ENCODE measurements around the gene VAMP5.

Gene VAMP5

DNA sequence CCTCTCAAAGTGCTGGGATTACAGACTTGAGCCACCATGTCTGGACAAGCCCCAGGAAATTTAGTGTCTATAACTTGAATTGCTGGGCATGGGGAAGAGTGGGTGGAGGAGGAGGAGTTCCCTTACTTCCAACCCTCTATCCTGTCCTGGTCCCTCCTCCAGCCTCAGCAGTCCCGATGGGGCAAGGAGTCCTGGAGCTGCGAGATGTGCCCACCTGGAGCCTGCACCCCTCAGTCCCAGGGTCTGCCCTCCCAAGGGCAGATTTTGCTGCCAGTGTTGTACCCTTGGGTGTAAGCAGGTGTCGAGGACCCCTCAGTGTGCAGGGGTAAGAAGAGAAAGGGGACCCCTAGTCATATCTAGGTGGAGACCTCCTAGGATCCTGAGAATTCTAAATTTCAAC is 4.0 kb upstream of the VAMP5 start:
- TF ChIP-seq ZFX (IDR thresholded peaks at IDR 0.05) = no peak
- TF ChIP-seq, protein P1, sequence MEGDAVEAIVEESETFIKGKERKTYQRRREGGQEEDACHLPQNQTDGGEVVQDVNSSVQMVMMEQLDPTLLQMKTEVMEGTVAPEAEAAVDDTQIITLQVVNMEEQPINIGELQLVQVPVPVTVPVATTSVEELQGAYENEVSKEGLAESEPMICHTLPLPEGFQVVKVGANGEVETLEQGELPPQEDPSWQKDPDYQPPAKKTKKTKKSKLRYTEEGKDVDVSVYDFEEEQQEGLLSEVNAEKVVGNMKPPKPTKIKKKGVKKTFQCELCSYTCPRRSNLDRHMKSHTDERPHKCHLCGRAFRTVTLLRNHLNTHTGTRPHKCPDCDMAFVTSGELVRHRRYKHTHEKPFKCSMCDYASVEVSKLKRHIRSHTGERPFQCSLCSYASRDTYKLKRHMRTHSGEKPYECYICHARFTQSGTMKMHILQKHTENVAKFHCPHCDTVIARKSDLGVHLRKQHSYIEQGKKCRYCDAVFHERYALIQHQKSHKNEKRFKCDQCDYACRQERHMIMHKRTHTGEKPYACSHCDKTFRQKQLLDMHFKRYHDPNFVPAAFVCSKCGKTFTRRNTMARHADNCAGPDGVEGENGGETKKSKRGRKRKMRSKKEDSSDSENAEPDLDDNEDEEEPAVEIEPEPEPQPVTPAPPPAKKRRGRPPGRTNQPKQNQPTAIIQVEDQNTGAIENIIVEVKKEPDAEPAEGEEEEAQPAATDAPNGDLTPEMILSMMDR (conservative IDR thresholded peaks at IDR 0.05) = no peak
- H3K27ac ChIP-seq = no peak overlapping the region

DNA sequence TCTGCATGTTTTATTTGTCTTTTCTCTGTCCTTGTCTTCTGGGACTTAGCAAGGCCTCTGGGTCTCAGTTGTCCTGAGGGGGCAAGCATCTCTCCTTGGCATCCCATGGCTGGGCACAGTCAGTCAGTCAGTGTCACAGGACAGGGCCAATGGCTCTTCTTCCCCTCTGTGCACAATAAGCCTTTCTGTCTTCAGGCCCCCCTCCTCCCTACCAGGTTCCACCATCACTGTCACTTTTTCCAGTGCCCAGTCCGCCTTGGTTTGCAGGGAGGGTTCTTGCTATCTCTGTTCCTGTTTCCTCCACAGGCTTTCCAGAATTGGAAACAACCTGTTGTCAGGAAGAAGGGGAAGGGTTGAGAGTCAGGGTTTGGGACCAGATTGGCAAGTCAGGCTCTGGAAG is 1.7 kb upstream of the VAMP5 start:
- no peak overlapping the region for H3K27ac ChIP-seq
- TF ChIP-seq, protein P1 (conservative IDR thresholded peaks at IDR 0.05) = no peak
- no peak for TF ChIP-seq ZFX (IDR thresholded peaks at IDR 0.05)

DNA sequence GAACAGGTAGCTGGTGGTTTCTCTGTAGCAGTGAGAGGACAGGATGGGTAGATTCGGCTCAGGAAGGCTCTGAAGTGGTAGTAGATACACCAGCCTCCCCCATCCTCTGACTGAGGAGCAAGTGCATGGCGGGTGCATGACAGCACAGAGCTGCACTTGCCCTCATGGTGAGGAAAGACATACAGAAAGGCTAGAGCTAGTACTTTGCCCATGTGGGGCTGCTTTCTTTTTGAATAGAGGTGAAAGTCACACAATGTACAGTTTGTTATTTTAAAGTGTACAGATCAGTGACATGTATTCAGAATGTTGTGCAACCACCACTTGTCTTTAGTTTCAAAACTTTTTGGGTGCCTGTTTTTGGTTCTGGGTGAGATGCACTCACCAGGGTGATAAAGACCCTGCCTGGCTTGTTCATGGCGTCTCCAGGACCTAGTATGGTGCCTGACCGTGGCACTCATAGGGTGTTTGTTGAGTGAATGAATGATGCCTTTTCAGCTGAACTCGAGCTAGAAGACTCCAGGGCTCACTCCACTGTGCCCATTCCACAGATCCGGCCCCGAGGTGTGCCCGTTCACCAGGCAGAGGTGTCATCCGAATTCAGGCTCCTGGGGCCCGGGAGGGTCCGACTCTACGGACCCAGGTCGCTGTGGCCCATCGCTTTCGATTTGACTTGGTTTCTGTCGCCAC is 421 bp upstream of the VAMP5 start:
- H3K27ac ChIP-seq = no peak overlapping the region
- TF ChIP-seq, protein P1 (conservative IDR thresholded peaks at IDR 0.05) = no peak
- no peak for TF ChIP-seq ZFX (IDR thresholded peaks at IDR 0.05)

DNA sequence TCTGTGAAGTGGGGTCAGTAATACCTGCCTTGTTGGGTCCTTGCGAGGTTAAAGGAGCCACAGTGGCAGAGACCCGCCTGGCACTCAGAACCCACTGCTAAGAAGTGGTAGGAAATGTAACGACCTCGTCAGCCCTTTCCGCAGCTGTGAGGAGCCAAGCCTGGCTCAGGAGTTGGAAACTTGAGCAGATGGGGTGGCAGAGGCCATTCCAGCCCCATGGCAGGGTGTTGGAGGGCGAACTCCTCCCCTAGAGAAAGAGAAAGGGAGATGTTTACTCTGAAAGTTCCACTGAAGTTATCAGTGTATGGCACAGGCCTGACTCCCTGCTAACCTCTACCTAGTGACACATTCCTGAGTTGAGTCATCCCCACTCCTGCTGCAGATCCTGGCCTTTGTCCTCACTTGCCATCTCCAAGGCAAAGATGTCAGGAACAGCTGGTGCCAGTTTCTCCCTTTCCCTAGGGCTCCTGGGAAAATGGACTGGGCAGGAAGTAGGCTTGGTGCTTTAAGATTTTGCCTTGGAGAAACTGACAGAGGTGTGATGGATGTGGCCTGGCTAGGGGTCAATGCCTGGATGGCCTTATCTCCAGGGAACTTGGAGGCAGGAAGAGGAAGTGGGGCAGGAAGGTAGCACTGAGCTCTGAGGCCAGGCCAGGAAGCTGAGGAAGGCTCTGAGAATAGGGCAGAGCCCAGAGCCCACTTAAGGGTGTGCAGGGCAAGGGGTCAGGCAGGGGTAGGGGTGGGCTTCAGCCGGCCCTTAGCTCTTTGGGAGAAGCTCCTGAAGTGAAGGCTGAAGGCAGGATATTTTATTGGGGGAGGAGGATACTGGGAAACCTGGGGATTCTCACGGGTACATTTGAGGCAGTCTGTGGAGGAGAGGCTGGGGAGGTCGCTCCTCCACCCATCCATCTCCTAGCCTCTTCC is 888 bp downstream of the VAMP5 start:
- TF ChIP-seq, protein P1 (conservative IDR thresholded peaks at IDR 0.05) = no peak
- no peak for TF ChIP-seq ZFX (IDR thresholded peaks at IDR 0.05)
- H3K27ac ChIP-seq = no peak overlapping the region

DNA sequence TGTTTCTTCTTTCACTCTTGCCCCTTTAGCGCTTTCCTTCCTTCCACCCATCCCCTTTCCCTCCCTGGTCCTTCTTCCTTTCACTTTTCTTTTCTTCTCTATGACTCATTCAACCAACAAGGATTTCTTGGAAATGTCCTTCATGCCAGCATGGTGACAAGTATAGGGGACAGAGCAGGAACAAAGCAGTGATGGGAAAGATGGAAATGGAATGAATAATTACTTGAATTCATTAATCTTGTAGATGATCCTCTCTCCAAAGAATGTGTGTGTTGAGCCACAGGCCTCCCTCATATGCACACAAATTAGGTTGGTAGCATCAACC is 1.5 kb downstream of the VAMP5 start:
- no peak overlapping the region for H3K27ac ChIP-seq

DNA sequence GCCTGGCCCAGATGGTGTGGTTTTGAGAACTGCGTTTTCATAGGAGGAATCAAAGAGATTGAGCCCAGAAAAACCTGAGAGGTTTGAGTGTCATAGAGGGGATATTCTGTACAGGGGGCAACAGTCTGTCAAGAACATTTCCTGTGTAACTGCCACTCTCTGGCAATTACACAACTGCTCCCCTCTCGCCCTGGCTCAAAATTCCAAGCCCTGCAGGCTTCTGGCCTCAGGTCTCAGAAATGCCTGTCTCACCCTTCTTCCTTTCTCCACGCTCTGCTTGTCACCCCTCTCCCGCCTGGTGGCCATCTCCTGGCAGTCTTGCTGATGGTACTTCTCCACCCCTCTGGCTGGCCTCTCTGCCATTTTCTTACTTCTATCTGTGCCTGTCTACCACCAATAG is 4.0 kb downstream of the VAMP5 start:
- TF ChIP-seq, protein P1 (conservative IDR thresholded peaks at IDR 0.05) = no peak
- TF ChIP-seq ZFX (IDR thresholded peaks at IDR 0.05) = no peak
- no peak overlapping the region for H3K27ac ChIP-seq

More for the DNA sequence above, 1.5 kb downstream of the VAMP5 start:
- no peak for TF ChIP-seq ZFX (IDR thresholded peaks at IDR 0.05)
- TF ChIP-seq, protein P1 (conservative IDR thresholded peaks at IDR 0.05) = no peak

DNA sequence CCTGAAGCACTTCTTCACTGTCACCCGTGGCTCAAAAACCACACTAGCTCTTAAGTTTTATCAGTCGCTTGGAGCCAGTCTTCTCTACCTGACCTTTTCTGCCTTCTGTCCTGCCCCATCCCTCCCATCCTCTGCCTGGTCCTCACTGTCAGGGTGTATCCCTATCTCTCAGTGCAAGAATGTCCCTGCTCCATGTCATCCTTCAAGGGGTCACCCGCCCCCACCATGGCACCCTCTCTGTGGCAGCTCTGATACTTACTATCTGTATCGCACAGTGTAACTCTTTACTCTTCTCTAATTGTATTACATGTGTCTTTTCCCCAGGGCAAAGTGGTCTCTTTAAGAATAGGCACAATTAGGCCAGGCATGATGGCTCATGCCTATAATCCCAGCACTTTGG is 4.4 kb downstream of the VAMP5 start:
- TF ChIP-seq, protein P1 (conservative IDR thresholded peaks at IDR 0.05) = no peak
- no peak for TF ChIP-seq ZFX (IDR thresholded peaks at IDR 0.05)
- H3K27ac ChIP-seq = no peak overlapping the region
